Epidermal melanocyte (primary cell): ENCODE measurements around the gene DIP2A.
A peak's percentile ranks its signal among the peaks of the same experiment; 100 is the strongest.

Experiments
- DNase-seq: peaks from one replicate; pipeline ENCODE4 v3.0.0; 2011; ENCODE audit warnings: low spot score; ENCODE audit not compliant: insufficient read length

Gene DIP2A

DNA sequence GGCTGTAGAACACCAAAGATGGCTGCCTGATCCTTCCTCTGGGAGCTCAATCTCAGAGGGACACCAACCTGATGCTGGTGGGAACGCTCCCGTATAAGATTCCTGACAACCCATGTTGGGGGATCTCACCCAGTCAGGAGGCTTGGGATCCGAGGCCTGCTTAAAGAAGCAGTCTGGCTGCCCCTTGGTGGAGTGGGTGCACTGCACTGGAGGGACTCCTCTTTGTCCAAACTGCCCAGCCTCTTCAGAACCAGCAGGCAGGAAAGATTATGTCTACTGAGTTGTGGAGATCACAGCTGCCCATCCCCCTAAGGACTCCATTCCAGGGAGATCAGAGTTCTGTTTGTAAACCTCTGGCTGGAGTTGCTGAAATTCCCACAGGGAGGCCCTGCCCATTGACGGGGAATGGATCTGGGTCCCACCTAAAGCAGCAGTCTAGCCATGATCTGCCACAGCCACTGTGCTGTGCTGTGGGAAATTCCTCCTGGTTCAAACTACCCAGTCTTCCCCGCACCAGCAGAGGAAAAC lies 123.2 kb downstream of the DIP2A start:
- DNase-seq: no peak

DNA sequence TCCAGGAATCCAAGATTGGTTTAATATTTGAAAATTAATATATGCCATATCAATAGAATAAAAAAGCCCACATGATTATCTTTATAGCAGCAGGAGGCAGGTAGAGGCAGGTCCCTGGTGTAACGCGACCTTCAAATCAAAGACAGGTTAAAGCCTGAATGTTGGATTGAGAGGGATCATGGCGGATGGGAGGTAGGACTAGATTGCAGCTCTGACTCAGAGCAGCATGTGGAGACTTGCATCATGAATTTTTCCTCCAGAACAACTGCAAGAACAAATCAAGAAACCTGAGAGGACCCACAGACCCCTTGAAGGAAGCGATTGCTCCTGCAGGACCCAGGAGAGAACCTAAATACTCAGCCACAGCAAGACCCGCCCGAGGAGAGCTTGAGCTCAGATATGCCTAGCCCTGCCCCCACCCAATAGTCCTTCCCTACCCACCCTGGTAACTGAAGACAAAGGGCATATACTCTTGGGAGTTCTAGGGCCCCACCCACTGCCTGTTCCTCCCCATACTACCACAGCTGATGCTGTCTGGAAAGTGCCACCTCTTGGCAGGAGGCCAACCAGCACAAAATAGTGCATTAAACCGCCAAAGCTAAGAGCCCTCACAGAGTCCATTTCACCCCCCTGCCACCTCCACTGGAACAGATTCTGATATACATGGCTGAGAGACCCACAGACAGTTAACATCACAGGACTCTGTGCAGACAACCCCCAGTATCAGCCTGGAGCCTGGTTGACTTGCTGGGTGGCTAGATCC lies 126.7 kb downstream of the DIP2A start:
- DNase-seq: no peak

DNA sequence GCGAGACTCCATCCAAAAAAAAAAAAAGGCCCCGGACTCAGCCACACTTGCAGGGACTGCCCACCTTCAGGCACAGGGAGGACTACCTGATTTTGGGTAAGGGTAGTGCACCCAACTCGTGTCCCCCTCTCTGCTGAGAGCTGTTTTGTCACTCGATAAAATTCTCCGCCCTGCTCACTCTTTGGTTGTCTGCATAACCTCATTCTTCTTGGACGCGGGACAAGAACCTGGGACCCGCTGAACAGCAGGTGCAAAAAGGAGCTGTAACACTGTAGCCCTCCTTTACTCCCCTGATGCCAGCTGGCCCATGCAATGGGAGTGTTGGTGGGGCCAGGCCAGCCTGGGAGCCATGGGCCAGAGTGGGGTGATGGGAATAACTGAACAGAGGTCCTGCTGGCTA lies 135.6 kb downstream of the DIP2A start:
- DNase-seq: no peak

DNA sequence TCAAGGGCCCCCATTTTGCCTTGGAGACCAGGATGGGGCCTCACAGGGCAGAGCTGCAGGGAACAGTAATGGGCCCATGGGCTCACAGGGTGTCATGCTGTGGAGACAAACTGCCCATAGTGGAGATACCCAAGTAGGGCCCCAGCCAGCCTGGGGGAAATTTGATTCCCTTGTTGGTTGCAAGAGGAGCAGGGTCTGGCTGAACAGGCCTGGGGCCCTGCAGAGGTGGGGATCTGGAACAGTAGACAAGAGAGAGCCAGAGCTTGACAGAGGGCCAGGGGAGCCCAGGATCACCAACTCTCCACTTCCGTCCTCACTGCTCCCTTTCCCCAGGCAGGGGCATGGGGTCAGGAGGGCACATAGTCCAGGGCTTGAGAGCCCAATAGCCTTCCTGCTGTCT lies 137.5 kb downstream of the DIP2A start:
- DNase-seq: no peak

DNA sequence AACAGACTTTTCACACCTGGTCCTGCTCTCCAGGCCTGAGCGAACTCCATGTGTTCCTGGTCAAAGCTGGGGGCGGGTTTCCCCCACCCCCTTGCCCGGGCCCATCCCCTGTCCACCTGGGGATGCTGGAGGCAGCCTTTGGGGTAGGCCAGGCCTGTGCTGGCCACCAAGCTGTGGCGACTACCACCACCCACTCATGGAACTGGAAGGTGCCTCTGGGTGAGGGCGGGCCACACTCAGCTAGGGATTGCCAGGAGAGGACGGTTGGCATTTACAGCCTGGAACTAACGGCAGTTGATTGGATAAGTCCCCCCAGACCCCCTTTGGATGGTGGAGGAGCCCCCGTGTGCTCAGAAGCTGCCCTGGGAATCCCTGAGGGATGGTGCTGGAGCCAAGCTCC lies 138.3 kb downstream of the DIP2A start:
- DNase-seq: no peak

DNA sequence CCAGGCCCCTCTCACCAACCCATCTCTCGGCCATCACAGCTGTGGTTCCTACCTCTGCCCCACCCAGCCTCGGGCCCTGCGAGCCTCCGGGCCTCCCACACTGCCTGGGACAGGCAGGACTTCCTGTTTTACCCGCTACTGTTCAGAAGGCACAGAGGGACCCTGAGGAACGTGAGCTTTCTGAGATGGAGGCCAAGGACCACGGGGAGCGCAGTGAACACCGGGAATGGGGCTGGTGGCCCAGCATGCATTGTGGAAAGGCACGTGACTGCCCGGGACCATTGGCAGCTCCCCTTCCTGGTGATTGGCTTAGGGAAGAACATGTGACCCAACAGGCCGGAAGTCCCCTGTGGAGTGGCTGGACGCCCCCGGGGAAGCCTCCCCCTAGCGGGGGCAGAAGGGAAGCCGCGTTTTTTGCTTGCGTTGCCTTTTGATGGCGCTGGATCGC lies 139.2 kb downstream of the DIP2A start:
- no peak for DNase-seq

DNA sequence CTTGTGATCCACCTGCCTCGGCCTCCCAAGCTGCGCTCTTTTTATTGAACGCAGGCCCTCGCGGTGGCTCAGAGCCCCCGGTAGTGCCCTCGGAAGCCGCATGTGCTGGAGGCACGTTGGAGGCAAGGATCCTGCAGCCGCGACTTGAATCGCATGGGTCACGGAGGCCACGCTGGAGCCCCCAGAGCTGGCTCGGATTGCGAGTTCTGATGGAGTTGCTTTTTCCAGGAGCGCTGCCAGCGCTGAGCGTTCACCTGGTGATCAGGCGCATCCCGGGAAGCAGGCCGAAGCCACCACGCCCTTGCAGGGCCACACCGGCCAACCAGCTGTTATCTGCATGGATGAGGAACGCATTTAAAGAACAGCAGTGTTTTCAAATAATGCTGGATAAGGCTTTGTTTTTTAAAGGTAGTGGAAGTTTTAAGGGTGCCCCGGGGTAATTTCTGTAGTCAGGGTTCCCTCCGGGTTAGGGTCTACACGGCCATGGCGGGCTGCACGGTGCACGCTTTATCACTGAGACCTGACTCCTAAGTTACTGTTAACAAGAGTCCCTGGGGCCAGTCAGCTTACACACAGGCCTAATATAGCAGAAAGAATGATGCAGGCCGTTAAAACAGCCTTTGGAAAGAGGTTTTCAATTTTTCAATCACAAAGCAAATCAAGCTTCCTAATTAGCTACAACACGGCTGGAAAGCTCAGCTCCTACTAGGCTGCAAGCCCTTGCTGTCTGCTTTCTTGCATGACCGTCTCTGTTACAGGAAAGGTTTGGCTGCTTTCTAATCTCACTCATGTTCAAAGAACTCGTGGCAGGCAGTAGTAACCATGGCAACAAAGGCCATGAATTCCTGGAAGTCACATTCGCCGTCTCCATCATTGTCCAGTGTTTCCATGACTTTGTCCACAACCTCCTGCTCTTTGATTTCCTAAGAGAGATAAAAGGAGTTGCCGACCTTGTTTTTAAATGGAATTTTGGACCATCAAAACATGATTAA lies 140.2 kb downstream of the DIP2A start:
- peak; percentile 46 for DNase-seq

DNA sequence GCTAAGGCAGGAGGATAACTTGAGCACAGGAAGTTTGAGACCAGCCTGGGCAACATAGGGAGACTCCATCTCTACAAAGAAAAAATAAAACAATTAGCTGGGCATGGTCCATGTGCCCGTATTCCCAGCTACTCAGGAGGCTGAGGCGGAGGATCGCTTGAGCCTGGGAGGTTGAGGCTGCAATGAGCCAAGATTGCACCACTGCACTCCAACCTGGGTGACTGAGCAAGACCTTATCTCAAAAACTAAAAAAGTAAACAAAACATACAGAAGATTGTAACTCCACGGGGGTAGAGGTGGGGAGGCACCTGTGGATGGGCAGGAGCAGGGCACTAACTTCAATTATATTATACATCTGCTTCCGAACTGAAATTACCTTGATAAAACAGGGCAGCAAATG lies 141.6 kb downstream of the DIP2A start:
- DNase-seq: no peak

DNA sequence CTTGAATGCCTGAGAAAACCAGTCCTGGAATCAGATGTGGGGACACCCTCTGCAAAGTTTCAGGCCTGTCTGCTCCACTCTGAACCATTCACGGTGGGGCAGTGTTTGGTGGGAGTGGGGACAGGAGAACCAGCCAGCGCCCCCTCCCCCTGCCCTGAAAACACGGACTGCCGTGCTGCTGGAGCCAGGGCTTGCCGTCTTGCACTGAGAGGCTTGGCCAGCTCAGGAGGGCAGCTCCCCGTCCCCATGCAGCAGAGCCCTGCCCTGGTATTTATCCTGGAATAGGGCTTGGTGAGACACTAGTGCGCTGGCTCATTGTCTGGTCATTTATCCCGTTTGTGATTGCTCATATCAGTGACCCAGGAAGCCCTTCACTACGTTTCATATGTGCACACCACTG lies 142.3 kb downstream of the DIP2A start:
- no peak for DNase-seq

DNA sequence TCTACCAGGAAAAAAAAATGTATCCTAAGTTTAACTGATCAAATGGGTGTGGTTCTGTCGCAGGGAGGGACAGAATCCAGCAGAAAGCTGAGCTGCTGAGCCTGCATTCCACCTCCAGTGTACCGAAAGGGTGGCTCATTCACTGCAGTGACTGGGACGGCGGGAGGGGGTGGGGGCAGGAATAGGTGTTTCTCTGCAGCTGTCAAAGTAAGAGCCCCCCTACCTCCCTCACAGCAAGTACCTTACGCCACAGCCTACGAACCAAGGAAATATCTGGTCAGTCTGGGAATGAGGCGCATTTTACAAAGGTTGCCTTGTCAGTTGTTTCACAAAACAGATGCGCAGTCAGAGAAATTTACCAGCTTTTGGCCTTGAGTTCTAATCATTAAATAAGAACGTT lies 144.5 kb downstream of the DIP2A start:
- no peak for DNase-seq

DNA sequence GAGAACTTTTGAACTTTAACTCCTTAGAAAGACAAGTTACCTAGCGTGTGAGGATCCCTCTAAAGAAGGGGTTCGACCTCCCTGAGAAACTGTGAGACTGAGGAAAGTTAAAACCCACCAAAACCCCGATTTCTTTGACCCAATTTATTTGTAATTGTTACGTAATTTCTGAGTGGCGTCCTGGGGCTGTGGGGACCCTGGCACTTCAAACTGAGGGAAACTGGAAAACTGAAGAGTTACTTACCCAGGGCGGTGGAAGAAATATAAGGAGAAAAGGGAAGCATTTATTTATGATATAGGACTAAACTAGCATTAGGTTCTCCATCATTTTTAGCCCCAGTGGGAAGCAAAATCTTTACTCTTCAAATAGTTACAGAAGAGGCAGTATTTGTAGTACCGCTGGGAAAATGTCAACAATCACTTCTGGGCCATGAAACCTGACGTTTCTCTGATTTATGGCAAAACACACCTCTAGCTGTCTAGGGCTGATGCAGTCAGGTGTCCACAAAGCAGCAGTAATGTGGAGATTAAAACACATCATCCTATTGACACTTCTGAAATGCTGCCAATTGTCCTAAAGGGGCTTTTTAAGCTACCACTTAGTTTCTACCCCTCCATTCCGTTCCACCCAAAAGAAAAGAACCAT lies 145.8 kb downstream of the DIP2A start:
- no peak for DNase-seq

DNA sequence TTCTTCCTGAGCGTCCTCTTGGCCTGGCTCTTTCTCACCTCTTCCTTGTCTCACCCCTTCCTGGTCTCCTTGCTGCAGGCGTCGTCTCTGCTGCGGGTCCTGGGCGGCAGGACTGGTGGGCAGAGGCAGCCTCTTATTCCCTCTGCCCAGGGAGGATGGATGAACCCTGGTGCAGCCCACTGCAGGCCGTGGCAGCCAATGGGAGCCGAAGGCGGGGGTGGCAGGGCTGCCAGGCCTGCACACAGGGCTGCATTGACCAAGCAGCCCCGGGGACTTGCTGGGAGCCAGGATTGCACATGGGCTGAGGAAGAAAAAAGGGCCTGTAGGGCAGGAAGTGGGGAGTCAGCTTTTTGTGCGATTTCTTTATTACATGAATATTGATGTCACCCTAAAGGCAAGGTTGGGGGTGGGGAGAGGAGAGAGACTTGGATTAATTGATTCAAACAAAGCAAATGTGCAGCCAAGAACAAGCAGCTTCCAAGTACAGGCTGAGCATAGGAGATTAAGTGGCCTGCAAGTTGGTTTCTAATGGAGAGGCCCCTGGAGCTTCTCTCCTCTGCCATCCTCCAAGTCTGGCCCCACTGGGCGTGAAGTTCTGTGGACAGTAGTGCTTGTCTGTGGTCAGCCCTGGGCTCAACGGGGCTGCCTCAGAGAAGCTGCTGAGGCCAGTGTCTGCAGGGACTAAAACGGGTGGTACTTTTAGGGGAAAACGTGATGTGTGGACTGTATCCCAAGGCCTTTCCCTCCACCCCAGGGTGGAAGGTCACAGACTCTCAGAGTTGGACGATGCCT lies 146.5 kb downstream of the DIP2A start, which contains the start of gene S100B:
Gene S100B (minus strand): TSS at position 108 of the 792 bp plus-strand sequence. CDS start 2,667 bp downstream, outside the sequence.
- peak; percentile 70 for DNase-seq

DNA sequence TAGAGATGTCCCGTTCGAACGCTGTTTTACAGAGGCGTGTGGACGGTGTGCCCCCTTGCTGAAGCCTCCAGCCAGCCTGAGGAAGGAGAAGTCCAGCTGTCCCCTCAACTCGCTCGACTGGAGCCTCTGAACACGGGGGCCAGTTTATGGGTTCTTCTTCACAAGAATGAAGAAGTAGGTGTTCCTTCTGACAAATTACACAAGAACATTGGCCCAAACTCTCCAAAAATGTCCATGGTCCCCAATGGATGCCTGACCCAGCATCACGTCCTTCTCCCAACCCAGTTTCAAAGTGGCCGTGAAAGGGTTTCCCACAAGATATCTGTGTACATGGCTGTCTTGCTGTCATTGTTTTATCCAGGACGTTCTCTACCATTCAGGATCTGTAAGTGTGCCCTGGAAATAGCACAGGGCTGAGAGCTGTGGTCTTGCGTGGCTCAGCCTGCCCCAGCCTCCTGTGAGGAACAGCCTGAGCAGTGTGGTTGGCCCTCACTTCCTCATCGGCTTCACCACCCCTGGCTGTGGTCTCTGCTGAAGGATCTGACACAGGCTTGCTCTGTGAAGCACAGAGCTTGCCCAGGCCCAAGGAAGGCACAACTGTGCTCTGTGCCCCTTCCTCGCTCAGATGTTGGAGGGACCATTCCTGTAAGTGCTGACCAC lies 147.2 kb downstream of the DIP2A start:
- no peak for DNase-seq

DNA sequence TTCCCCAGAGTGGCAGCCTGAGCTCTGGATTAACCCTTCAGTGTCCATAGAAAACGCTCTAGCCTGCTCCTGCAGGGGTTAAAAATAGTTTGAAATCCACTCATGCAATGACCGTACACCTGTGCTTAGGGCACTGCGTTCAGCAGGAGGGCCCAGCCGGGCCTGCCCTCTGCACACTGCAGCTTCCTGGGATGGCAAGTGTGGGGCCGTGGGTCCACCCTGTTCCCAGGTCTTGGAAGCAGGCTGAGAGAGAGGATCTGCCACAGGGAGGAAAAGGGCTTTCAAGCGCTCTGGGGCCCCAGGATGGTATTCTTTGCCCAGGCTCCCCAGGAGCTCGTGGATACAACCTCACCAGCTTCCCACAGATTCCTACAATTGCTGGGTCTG lies 147.7 kb downstream of the DIP2A start:
- DNase-seq: no peak

DNA sequence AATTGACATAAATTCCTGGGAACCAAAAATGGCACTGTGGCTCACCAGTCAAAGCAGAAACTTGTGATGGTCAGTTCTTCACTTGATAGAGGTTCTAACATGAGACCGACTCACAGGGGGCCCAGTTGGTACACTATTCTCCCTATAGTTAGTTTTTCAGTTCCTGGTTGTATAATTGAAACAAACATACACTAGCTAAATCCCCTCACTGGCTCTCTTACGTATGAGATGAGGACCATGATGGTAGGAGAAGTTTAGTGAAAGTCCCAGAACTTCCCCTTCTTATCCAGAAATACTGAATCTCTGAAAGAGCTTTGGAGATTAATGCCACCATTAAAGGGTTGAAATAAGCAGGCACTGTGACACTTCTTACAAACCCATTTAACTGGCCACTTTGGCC lies 148.9 kb downstream of the DIP2A start:
- no peak for DNase-seq

DNA sequence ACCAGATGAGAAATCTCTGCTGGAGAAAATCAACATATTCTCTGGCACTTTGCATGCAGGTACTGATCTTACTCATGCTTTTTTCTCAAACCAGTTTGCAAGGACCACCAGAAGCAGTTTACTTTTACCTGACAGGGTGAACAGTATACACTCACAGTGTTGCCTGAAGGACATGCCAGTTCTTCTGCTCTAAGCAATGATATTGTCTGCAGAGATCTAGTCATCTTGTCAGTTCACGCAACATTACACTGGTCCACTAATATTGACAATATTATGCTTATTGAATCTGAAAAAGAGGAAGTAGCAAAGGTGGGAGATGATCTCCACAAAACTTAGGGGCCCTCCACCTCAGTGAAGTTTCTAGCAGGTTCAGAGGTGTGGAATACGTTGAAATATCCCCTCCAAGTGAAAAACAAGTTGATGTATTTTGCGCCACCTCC lies 150.0 kb downstream of the DIP2A start:
- no peak for DNase-seq

DNA sequence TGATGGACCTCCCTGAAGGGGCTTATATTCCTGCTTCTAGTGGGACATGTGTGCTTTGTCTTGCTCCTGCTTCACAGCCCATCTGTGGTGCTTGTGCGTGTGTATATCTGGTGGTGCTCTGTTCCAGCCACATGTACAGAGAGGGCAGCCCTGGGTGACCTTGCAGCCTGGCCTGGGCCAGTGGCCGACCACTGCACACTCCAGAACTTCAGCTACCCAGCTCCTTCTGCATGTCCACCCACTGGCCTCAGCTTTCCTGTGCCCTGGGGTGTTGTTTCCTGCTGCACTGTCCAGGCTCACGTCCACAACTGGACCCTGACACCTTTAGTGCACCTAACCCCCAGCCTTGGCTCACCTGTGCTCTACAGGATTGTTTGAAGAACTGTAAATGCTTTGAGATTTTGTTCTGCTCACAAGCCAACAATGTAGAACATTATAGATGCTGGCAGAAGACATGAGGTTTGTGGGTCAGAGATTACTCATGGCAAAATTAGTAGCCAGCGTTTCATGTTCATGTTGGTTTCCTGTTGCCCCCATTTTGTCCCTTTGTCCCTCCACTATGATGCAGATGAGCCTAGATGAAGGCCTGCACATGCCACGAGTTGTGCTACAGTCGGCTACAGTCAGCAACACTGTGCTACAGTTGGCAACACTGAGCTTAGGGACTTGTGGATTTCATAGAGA lies 151.5 kb downstream of the DIP2A start:
- DNase-seq: no peak

DNA sequence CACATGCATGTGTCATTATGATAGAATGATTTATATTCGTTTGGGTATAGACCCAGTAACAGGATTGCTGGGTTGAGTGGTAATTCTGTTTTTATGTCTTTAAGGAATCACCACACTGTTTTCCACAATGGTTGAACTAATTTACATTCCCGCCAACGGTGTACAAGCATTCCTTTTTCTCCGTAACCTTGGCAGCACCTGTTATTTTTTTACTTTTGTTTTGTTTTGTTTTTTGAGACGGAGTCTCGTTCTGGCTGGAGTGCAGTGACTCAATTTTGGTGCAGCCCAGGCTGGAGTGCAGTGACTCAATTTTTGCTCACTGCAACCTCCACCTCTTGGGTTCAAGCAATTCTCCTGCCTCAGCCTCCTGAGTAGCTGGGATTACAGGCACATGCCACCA lies 154.7 kb downstream of the DIP2A start:
- no peak for DNase-seq

DNA sequence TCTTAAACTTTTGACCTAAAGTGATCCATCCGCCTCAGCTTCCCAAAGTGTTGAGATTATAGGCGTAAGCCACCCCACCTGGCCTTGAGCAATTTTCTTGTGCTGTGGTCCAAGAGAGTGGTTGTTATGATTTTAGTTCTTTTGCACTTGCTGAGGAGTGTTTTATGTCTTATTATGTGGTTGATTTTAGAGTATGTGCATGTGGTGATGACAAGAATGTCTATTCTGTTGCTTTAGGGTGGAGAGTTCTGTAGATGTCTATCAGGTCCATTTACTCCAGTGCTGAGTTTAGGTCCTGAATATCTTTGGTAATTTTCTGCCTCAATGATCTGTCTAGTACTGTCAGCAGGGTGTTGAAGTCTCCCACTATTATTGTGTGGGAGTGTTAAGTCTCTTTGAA lies 157.4 kb downstream of the DIP2A start:
- DNase-seq: no peak

DNA sequence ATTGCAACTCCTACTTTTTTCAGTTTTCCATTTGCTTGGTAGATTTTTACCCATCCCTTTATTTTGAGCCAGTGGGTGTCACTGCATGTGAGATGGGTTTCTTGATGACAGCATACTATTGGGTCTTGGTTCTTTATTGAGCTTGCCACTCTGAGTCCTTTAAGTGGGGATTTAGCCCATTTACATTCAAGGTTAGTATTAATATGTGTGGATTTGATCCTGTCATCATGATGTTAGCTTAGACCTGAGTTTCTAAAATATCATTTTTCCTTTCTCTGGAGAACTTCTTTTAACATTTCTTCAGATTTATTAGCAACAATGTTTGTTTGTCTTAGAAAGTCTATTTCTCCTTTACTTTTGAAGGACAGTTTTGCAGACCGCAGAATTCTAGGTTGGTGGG lies 158.0 kb downstream of the DIP2A start:
- no peak for DNase-seq
